GM18502 (cell line): ENCODE measurements around the gene EHD3.

Experiments used
- ATAC-seq: cut with Tn5 transposase; IDR thresholded peaks from one replicate; pipeline ENCODE4 v1.9.1; 2021; ENCODE audit warnings: mild to moderate bottlenecking; ENCODE audit not compliant: unreplicated experiment, poor library complexity

Gene EHD3

DNA sequence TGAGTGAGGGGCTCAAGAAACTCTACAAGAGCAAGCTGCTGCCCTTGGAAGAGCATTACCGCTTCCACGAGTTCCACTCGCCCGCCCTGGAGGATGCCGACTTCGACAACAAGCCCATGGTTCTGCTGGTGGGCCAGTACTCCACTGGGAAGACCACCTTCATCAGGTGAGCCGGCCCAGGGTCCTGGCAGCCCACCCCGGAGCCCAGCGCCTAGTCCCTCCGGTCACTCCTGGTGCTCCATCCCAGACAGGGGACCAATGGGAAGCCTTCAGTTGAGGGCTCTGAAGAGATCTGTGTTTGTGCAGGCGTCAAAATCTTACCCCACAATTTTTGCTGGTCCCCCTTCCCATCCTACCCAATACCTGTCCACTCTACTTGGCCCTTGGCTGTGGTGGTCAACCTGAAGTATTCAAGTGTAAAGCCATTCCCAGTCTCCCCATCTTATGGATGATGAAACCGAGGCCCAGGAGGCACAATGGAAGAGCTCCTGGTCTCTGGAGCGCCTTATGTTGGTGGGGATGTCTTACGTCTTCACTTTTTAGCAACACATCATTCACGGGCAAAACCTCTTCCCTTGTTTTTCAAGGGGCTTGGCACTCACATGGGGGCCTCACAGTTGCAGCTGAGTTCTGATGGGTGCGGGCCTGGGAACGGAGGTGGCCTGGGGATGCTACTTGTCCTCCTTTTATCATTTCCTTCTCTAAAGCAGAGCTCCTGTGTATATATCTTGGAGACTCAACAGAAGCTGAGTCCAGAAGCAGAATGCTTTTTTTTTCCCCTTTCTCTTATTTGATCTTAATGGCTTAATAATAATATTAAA, 941 bp downstream of the EHD3 start:
- ATAC-seq = no peak

GRCh38 chr2:31235504-31235902, 1.6 kb downstream of the EHD3 start:
- no peak for ATAC-seq

- ATAC-seq = no peak
Observed at GRCh38 chr2:31236433-31237205, 2.7 kb downstream of the EHD3 start.

DNA sequence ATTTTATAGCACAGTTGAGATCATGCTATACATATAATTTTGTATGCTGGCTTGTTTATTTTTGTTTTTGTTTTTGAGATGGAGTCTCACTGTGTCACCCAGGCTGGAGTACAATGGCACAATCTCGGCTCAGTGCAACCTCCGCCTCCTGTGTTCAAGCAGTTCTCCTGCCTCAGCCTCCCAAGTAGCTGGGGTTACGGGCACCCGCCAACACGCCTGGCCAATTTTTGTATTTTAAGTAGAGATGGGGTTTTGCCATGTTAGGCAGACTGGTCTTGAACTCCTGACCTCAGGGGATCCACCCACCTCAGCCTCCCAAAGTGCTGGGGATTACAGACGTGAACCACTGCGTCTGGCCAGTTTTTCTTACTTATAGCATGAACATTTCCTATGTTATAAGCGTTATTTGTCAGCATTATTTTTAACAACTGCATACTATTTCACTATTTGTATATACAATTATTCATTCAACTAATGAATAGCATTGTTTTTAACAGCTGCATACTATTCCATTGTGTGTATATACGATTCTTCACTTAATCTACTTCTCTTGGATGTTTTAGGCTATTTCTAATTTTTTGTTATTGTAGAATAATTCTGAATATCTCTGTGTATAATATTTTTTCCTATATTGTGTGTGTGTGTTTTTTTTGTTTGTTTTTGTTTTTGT, 3.5 kb downstream of the EHD3 start:
- ATAC-seq = no peak

- no peak for ATAC-seq
Observed at GRCh38 chr2:31238126-31238905, 4.4 kb downstream of the EHD3 start.

GRCh38 chr2:31238906-31239592, 5.1 kb downstream of the EHD3 start:
- no peak for ATAC-seq

DNA sequence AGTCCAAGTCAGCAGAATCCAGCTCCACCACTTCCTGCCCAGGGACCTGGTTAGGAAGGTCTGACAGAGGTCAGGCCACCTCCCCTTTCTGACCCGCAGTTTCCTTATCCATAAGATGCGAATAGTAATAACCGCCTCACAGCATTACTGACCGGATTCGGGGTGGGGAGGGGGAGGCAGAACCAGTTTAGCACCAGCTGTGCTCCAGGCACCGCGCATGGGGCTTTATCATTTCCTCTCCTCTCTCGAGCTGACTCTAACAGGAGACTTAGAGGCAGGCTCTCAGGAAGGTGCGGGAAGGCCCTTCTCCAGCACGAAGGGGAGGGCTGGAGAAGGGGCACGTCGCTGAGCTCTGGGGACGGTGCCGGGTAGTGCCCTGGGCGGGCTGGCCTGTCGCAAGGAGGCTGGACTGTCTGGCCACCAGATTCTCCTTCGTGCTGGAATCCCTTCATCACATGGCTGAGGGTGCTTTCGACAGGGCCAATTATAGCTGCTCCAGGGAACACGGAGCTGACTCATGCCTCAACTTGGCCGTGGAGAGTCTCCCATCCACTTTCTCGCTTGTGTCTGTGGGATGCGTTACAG, 5.7 kb downstream of the EHD3 start:
- no peak for ATAC-seq

DNA sequence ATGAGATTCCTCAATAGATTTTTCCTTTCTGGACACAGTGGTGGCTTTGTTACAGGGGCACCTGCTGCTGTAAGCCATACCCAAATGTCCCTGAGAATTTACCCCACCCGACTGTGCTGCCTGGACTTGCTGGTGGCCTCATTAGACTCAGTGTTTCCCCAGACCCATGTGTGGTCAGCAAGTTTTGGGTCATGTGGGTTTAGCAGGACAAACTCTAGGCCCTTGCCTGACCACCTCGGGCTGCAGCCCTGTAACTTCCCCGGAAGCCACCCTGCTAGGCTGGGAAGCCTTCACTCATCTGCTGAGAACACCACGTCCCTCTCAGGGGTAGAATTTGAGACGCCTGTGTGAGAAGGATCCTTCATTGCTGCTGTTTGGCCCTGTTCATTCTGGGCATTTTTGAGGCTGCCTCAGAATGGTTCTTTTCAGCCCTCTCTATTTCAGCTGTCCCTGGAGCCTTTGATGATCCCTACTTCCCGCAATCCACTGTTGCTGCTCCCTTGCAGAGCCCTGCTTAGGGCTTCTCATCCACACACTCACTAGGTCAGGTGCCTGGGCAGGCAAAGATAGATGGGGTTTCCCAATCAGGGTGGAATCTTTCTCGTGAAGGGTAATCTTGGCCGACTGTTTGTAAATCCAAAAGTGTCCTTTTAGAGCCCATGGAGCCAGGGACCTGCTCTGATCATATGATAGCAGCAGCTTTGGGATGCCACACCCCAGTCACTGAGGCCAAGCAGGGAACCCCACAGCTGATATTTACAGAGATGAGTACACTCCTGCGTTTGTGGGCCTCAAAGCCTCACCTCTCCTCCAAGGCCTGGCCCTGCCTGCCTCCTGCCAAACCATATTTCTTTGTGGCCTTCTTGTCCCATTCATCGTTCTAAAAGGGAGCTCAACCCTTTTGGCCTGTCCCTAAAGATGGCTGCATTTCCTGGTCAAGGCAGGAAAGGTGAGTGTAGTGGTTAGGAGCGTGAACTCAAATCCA, 6.7 kb downstream of the EHD3 start:
- ATAC-seq = no peak

DNA sequence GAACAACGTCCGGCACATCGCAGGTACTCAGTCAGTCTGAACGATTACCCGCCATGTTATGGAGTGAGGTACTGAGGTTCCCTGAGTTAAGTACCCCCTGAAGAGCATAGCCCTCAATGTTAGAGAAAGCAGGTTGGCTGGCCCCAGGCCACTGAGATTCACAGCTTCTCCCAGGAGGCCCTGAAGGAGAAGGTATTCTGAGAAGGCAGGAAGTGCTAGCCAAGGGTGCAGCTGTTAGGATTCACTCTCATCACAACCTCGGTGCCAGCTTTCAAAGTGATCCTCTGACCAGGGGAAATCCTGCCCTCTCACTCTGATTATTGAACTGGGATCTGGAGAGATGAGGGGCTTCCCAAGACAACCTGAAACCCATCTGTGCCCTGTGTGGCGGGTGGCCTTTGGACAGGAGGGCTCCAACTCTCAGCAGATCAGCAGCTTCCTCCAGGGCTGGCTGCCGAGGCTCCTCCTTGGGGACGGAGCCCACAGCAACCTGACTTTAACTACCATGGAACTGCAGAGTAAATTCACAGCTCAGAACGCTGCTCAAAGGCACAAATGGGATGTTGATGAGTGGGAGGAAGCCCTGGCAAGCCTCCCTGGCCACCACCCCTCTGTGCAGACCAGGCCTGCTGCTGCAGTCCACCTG, 7.8 kb downstream of the EHD3 start:
- no peak for ATAC-seq

DNA sequence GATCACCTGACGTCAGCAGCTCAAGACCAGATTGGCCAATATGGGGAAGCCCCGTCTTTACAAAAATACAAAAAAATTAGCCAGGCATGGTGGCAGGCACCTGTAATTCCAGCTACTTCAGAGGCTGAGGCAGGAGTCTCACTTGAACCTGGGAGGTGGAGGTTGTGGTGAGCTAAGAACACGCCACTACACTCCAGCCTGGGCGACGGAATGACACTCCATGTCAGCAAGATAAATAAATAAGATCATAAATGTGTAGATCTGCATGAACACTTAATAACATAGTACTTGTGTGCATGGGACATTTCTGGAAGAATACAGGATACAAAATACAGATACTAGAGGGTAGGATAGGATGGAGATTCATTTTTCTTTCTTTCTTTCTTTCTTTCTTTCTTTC, 9.1 kb downstream of the EHD3 start:
- no peak for ATAC-seq

- no peak for ATAC-seq
Observed at GRCh38 chr2:31244101-31244500, 10.1 kb downstream of the EHD3 start.

GRCh38 chr2:31246184-31246852, 12.4 kb downstream of the EHD3 start:
- no peak for ATAC-seq

DNA sequence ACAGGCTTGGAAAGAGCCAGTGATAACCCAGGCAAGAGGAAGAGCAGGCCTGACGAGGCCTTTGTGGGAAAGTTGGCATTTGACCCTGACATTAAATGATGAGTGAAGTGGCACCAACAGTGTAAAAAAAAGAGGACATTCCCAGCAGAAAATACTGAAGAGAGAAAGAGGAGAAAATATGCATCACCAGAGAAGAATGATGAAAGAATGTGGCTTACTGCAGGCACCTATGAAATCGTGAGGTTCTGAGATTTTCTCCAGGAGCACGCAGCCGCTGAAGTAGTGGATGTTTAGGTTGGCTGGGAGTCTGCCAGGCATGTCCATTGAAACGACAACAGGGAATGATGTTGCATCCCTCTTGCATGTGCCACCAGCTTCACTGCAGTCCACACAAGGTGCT, 13.8 kb downstream of the EHD3 start:
- no peak for ATAC-seq

GRCh38 chr2:31248139-31248538, 14.2 kb downstream of the EHD3 start:
- no peak for ATAC-seq

- ATAC-seq = no peak
Observed at GRCh38 chr2:31249009-31249690, 15.2 kb downstream of the EHD3 start.

DNA sequence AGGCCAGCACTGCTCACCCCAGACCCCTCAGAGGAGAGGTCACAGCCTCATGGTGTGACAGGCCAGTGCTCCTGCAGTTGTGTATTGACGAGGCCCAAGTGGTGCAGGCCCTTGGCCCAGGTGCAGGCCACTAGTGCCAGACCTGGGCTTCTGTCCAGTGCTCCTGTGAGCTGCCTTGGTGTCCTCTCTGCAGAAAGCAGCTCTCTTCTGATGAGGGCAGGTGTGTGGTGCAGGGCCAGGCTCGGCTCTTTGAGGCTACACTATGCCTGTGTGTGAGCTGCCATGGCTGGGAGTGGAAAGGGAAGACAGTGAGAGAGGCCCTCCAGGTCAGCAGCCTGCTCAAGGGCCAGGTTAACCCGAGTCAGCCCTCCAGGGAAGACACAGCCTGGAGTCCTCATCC, 17.1 kb downstream of the EHD3 start:
- no peak for ATAC-seq

GRCh38 chr2:31251851-31252250, 17.9 kb downstream of the EHD3 start:
- no peak for ATAC-seq
